Large intestine (tissue), 3 donors: ENCODE data around the gene CCDC50. TPM values are rescaled to one million over a fixed set of nuclear protein-coding genes. Genes with fewer than 3 reads are reported as not detected.

ENCODE experiments used
- DNase-seq, 2 donors: peaks; one replicate each; pipeline versions ENCODE4 v3.0.0 to v3.0.0-alpha.2; 2013
- H3K27ac ChIP-seq: one replicate; pipeline ENCODE4 v1.5.1; 2013; ENCODE audit warnings: low read length
- H3K27me3 ChIP-seq: 2 replicates; pipeline ENCODE4 v1.6.1; 2013; ENCODE audit warnings: low read length; ENCODE audit not compliant: control insufficient read depth, insufficient read depth
- H3K36me3 ChIP-seq: 2 replicates; pipeline ENCODE4 v1.6.1; 2013; ENCODE audit warnings: low read length; ENCODE audit not compliant: control insufficient read depth, insufficient read depth
- H3K4me1 ChIP-seq: one replicate; pipeline ENCODE4 v1.6.1; 2013; ENCODE audit warnings: low read length; ENCODE audit not compliant: control insufficient read depth, insufficient read depth
- H3K4me3 ChIP-seq: one replicate; pipeline ENCODE4 v1.5.1; 2013; ENCODE audit warnings: low read length
- H3K9me3 ChIP-seq: one replicate; pipeline ENCODE4 v1.6.1; 2013; ENCODE audit warnings: mild to moderate bottlenecking, low read depth, low read length, moderate library complexity; ENCODE audit not compliant: control insufficient read depth
- WGBS: methylation state at CpG from one replicate; pipeline ENCODE4 v1.1.5; 2013; ENCODE audit warnings: low lambda C conversion rate; ENCODE audit not compliant: insufficient coverage; 5-methylcytosine and 5-hydroxymethylcytosine counted together
- polyA plus RNA-seq: library from polyadenylated mRNA; unstranded; fragments of 120-200 nt; gene quantifications from one replicate; pipeline ENCODE4 v1.2.1, GENCODE V29; 2013

Gene CCDC50
- polyA plus RNA-seq, 1 donor: 82.1 TPM

- Histone ChIP-seq H3K27me3 (no peaks in the 10 kb centered on the region), H3K9me3 (no peaks in the 10 kb centered on the region), H3K4me3 (no peak overlapping the region), H3K27ac (no peak overlapping the region), H3K36me3 (no peaks in the 10 kb centered on the region), H3K4me1 (no peaks in the 10 kb centered on the region)
- DNase-seq: no peak
- WGBS: no CpG with 5 or more reads among the region's 1 CpG
Measured at GRCh38 chr3:191434024-191434423, 104.8 kb downstream of the CCDC50 start.

GRCh38 chr3:191435981-191436380 is 106.8 kb downstream of the CCDC50 start:
- Histone ChIP-seq H3K4me3 (no peak overlapping the region), H3K4me1 (no peaks in the 10 kb centered on the region), H3K27ac (no peak overlapping the region), H3K9me3 (no peaks in the 10 kb centered on the region), H3K27me3 (no peaks in the 10 kb centered on the region), H3K36me3 (no peaks in the 10 kb centered on the region)
- 83% methylated on average over 1 of the region's 2 CpGs for WGBS
- no peak for DNase-seq

GRCh38 chr3:191438150-191438814 is 109.1 kb downstream of the CCDC50 start:
- Histone ChIP-seq H3K4me3 (no peak overlapping the region), H3K4me1 (no peaks in the 10 kb centered on the region), H3K27ac (no peak overlapping the region), H3K9me3 (no peaks in the 10 kb centered on the region), H3K36me3 (no peaks in the 10 kb centered on the region), H3K27me3 (no peaks in the 10 kb centered on the region)
- 71% methylated on average over 1 of the region's 2 CpGs for WGBS
- DNase-seq: no peak

GRCh38 chr3:191440532-191440931 is 111.3 kb downstream of the CCDC50 start:
- DNase-seq: no peak
- Histone ChIP-seq H3K9me3 (no peaks in the 10 kb centered on the region), H3K4me1 (no peaks in the 10 kb centered on the region), H3K4me3 (no peak overlapping the region), H3K36me3 (no peaks in the 10 kb centered on the region), H3K27ac (no peak overlapping the region), H3K27me3 (no peaks in the 10 kb centered on the region)
- WGBS: 100% methylated on average over 2 of the region's 4 CpGs

GRCh38 chr3:191441687-191442086 is 112.5 kb downstream of the CCDC50 start:
- Histone ChIP-seq H3K36me3 (no peaks in the 10 kb centered on the region), H3K4me3 (no peak overlapping the region), H3K27ac (no peak overlapping the region), H3K27me3 (no peaks in the 10 kb centered on the region), H3K9me3 (no peaks in the 10 kb centered on the region), H3K4me1 (no peaks in the 10 kb centered on the region)
- no peak for DNase-seq
- WGBS: 100% methylated on average over 1 of the region's 2 CpGs

GRCh38 chr3:191444569-191444968 is 115.4 kb downstream of the CCDC50 start:
- Histone ChIP-seq H3K4me3 (no peak overlapping the region), H3K27ac (no peak overlapping the region), H3K27me3 (no peaks in the 10 kb centered on the region), H3K36me3 (no peaks in the 10 kb centered on the region), H3K9me3 (no peaks in the 10 kb centered on the region), H3K4me1 (no peaks in the 10 kb centered on the region)
- WGBS: 96% methylated on average over 3 of the region's 3 CpGs
- no peak for DNase-seq

Other genes with a start within 250 kb of the CCDC50 start
- gene OSTN, start 130.2 kb upstream of the CCDC50 start, polyA plus RNA-seq: 0.12 TPM
- 0.24 TPM for gene UTS2B, start 1.1 kb downstream of the CCDC50 start, polyA plus RNA-seq
- not detected for gene PYDC2, start 131.8 kb downstream of the CCDC50 start, polyA plus RNA-seq